Motor neuron (in vitro differentiated cells): ENCODE results near the gene MSMB. TPM values are rescaled to one million over a fixed set of nuclear protein-coding genes. Genes with fewer than 3 reads are reported as not detected.

ENCODE experiments used
- total RNA-seq, 8 experiments: library from RNA; unstranded; fragments of 300-600 nt; gene quantifications; 2 replicates each; pipeline versions ENCODE4 v1.2.3 to v1.2.4, GENCODE V29; 2022

The MSMB gene
- total RNA-seq, 8 experiments from 2014 or later, result not detected

Other genes with a start within 250 kb of the MSMB start
- 10 to 100 TPM in 5 of 8 experiments, 1 to 10 TPM in 3; 7.9 to 21.3 (median 12.8) TPM for gene AGAP4, start 198.8 kb downstream of the MSMB start, total RNA-seq
- 100 to 1,000 TPM in 1 of 8 experiments, 10 to 100 TPM in 7; 42.2 to 105 (median 88.5) TPM for gene TIMM23, start 73.8 kb downstream of the MSMB start, total RNA-seq
- gene NCOA4, start 15.6 kb downstream of the MSMB start, total RNA-seq, result 100 to 1,000 TPM in 6 of 8 experiments, 10 to 100 TPM in 2; 88.3 to 178 (median 109) TPM
- under 1 TPM in 2 of 8 experiments, not detected in 6; 0.08 to 0.57 TPM for gene ANTXRL, start 240.7 kb upstream of the MSMB start, total RNA-seq